PFSK-1 (cell line): ENCODE data around the gene SIL1.

Experiments
- FOXP2 ChIP-seq: optimal IDR thresholded peaks from 2 replicates; pipeline ENCODE3; 2011; ENCODE audit warnings: borderline replicate concordance, control low read depth, inconsistent platforms; ENCODE audit not compliant: insufficient read depth; ENCODE audit errors: extremely low read length, extremely low read depth
- POLR2AphosphoS5 ChIP-seq: IDR thresholded peaks from 2 replicates; pipeline ENCODE4 v1.6.1; 2012; ENCODE audit warnings: low read depth, mild to moderate bottlenecking, control low read depth, low read length, moderate library complexity
- SIN3A ChIP-seq: IDR thresholded peaks from 2 replicates; pipeline ENCODE4 v1.6.1; 2012; ENCODE audit warnings: mild to moderate bottlenecking, low read length, moderate library complexity, borderline replicate concordance; ENCODE audit not compliant: insufficient read depth
- TAF1 ChIP-seq: IDR thresholded peaks from 2 replicates; pipeline ENCODE4 v1.6.1; 2012; ENCODE audit warnings: low read length, control low read depth, borderline replicate concordance; ENCODE audit not compliant: insufficient read depth
- TF ChIP-seq, protein P1 (sequence below), 2 experiments: IDR thresholded peaks; 2 replicates each; pipeline versions ENCODE4 v1.6.1 to v1.8.0; 2011 to 2012; ENCODE audit warnings: low read depth in 2 of 2, low read length in 2 of 2, control low read depth in 1 of 2, inconsistent platforms in 1 of 2, mild to moderate bottlenecking in 1 of 2, moderate library complexity in 1 of 2; ENCODE audit not compliant: insufficient read depth in 1 of 2

DNA sequence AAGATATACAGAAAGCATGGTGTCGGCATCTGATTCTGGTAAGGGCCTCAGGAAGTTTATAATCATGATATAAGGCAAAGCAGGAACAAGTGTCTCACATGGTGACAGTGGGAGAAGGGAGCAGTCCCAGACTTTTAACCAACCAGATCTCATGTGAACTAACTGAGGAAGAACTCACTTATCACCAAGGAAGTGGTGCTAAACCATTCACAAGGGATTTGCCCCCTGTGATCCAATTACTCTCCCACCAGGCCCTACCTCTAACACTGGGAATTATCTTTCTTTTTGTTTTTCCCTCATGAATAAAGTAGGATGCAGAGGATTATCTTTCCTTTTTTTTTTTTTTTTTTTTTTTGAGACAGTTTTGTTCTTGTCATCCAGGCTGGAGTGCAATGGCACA, 199.6 kb downstream of the SIL1 start:
- TF ChIP-seq SIN3A: no peak
- TF ChIP-seq FOXP2: no peak
- TF ChIP-seq, protein P1, sequence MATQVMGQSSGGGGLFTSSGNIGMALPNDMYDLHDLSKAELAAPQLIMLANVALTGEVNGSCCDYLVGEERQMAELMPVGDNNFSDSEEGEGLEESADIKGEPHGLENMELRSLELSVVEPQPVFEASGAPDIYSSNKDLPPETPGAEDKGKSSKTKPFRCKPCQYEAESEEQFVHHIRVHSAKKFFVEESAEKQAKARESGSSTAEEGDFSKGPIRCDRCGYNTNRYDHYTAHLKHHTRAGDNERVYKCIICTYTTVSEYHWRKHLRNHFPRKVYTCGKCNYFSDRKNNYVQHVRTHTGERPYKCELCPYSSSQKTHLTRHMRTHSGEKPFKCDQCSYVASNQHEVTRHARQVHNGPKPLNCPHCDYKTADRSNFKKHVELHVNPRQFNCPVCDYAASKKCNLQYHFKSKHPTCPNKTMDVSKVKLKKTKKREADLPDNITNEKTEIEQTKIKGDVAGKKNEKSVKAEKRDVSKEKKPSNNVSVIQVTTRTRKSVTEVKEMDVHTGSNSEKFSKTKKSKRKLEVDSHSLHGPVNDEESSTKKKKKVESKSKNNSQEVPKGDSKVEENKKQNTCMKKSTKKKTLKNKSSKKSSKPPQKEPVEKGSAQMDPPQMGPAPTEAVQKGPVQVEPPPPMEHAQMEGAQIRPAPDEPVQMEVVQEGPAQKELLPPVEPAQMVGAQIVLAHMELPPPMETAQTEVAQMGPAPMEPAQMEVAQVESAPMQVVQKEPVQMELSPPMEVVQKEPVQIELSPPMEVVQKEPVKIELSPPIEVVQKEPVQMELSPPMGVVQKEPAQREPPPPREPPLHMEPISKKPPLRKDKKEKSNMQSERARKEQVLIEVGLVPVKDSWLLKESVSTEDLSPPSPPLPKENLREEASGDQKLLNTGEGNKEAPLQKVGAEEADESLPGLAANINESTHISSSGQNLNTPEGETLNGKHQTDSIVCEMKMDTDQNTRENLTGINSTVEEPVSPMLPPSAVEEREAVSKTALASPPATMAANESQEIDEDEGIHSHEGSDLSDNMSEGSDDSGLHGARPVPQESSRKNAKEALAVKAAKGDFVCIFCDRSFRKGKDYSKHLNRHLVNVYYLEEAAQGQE (IDR thresholded peaks at IDR 0.05; ENCODE audit: insufficient read depth in 1 of 2, low read depth in 2 of 2, low read length in 2 of 2): no peak
- TF ChIP-seq TAF1: no peak
- no peak for TF ChIP-seq POLR2AphosphoS5
